Stomach (tissue), 9 donors: Measurements from ENCODE around the gene SLC13A5. TPM values are rescaled to one million over a fixed set of nuclear protein-coding genes. Genes with fewer than 3 reads are reported as not detected.

Experiments used
- DNase-seq, 2 donors: peaks; one replicate each; pipeline versions ENCODE4 v3.0.0 to v3.0.0-alpha.2; 2013 to 2019
- H3K27ac ChIP-seq, 5 donors: fragments of 200-600 bp in 4 of 5; sonication (generic) in 4 of 5; one replicate each; pipeline ENCODE4 v1.5.1; 2013 to 2019; ENCODE audit warnings: mild to moderate bottlenecking in 1 of 5, moderate library complexity in 1 of 5
- H3K27me3 ChIP-seq, 3 donors: fragments of 200-600 bp; sonication (generic); one replicate each; pipeline ENCODE4 v1.5.1; 2017 to 2019; ENCODE audit warnings: mixed run types in 1 of 3
- H3K36me3 ChIP-seq, 4 donors: fragments of 200-600 bp; sonication (generic); 1 replicate in 3 of 4; 2 replicates in 1 of 4; pipeline ENCODE4 v1.5.1; 2016 to 2019
- H3K4me1 ChIP-seq, 4 donors: fragments of 200-600 bp; sonication (generic); one replicate each; pipeline ENCODE4 v1.5.1; 2016 to 2019
- H3K4me3 ChIP-seq, 4 donors: fragments of 200-600 bp; sonication (generic) in 3 of 4; one replicate each; pipeline ENCODE4 v1.5.1; 2016 to 2019; ENCODE audit warnings: mild to moderate bottlenecking in 1 of 4
- H3K9me3 ChIP-seq, 4 donors: fragments of 200-600 bp; sonication (generic); one replicate each; pipeline ENCODE4 v1.5.1; 2016 to 2019
- EP300 ChIP-seq: sonication (generic); formaldehyde crosslinking; IDR thresholded peaks from one replicate; pipeline ENCODE4 v1.6.1; 2017; ENCODE audit warnings: antibody characterized with exemption
- POLR2A ChIP-seq, 4 donors: fragments of 450-650 bp; IDR thresholded peaks; one replicate each; pipeline ENCODE4 v1.6.1; 2016; ENCODE audit warnings: antibody characterized with exemption in 4 of 4, control low read depth in 2 of 4, mild to moderate bottlenecking in 1 of 4, moderate library complexity in 1 of 4
- POLR2AphosphoS5 ChIP-seq, 3 donors: sonication (generic); formaldehyde crosslinking; IDR thresholded peaks; one replicate each; pipeline ENCODE4 v1.6.1; 2016; ENCODE audit warnings: antibody characterized with exemption in 3 of 3
- WGBS, 5 donors: extraction: QIAGEN DNeasy Blood & Tissue Kit in 3 of 5; methylation state at CpG; one replicate each; pipeline versions ENCODE4 v1.1.5 to v1.1.7; 2013 to 2018; 5-methylcytosine and 5-hydroxymethylcytosine counted together
- intact Hi-C: fragments of 100-400 bp; cut with DNase I; formaldehyde crosslinking; loops from one replicate; pipeline ENCODE4 v1.15.1; 2023; ENCODE audit warnings: low total_unique reads
- polyA plus RNA-seq, 3 donors: library from polyadenylated mRNA; stranded (reverse); fragments of 200-250 nt; gene quantifications; one replicate each; pipeline ENCODE4 v1.2.3, GENCODE V29; 2013
- small RNA-seq, 4 donors: library from RNA; depleted of rRNA; stranded (forward); fragments of <200 nt; gene quantifications; one replicate each; pipeline ENCODE3, GENCODE V24; 2016
- total RNA-seq, 5 donors: library from RNA; depleted of rRNA; stranded (reverse); fragments of >200 nt; gene quantifications; one replicate each; pipeline versions ENCODE4 v1.1.0 to v1.2.3, GENCODE V29; 2014 to 2016
- TF ChIP-seq, protein P1 (sequence below), 7 experiments: fragments of 450-650 bp in 4 of 7; fragments of 200-600 bp in 3 of 7; sonication (generic) in 3 of 7; IDR thresholded peaks; one replicate each; pipeline ENCODE4 v1.5.1; 2016 to 2019; ENCODE audit warnings: antibody characterized with exemption in 7 of 7, control low read depth in 2 of 7, mild to moderate bottlenecking in 1 of 7
- donor health status: healthy with polysubstance abuse.
- donor health status: Bipolar disorder and iron deficiency.
- donor health status: healthy.

The SLC13A5 gene
- total and polyA plus RNA-seq, 8 donors: 3.1 TPM; not detected in 7

DNA sequence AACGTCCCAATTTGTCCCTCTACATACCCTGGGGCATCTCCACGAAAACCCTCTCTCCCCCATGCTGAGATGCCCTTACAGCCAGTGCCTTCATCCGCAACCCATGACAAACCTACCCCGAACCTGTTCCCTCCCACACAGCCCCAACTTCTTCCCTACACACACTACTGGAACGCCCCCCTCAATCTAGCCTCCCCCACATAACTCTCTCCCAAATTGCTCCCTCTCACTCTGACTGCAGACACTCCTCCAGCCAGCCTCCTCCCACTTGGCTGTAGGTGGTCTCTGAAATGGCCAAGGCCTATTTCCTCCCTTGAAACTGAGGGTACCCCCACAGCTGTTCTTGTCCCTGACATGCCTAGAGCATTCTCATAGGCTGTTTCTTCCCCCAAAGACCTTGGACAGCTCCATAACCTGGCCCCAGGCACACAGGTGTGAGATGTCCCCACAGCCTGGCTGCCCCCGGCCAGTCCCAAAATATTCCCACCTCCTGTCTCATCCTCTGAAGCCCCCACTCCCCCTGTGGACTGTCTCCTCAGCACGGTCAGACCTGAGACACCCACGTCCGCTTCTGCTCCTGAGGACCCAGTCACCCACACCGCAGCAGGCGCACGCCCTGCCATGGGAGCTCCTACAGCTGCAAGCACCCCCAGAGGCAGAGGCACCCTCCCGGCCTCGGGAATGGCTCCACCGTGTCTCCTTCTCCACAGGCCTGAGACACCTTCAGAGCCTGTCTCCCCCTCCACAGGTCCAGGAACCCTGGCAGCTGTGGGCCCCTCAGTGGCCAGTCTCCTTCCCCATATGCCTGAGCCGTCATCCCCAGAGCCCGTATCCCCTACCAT is 76.3 kb downstream of the SLC13A5 start:
- Histone ChIP-seq H3K36me3 (peaks cover 9 to 34% (median 30%) of the 10 kb centered on the region in 4 donors), H3K4me3 (no peak overlapping the region), H3K27me3 (no peaks in the 10 kb centered on the region), H3K9me3 (no peaks in the 10 kb centered on the region), H3K4me1 (peaks cover 19 to 48% (median 33%) of the 10 kb centered on the region in 4 donors), H3K27ac (no peak overlapping the region)
- 91 to 95% (median 94%) methylated on average over 17 of the region's 17 CpGs for WGBS, 5 donors
- intact Hi-C loops: no loop called here
- DNase-seq: no peak
- TF ChIP-seq POLR2AphosphoS5 (IDR thresholded peaks at IDR 0.05): no peak
- TF ChIP-seq POLR2A (IDR thresholded peaks at IDR 0.05): no peak
- TF ChIP-seq, protein P1, sequence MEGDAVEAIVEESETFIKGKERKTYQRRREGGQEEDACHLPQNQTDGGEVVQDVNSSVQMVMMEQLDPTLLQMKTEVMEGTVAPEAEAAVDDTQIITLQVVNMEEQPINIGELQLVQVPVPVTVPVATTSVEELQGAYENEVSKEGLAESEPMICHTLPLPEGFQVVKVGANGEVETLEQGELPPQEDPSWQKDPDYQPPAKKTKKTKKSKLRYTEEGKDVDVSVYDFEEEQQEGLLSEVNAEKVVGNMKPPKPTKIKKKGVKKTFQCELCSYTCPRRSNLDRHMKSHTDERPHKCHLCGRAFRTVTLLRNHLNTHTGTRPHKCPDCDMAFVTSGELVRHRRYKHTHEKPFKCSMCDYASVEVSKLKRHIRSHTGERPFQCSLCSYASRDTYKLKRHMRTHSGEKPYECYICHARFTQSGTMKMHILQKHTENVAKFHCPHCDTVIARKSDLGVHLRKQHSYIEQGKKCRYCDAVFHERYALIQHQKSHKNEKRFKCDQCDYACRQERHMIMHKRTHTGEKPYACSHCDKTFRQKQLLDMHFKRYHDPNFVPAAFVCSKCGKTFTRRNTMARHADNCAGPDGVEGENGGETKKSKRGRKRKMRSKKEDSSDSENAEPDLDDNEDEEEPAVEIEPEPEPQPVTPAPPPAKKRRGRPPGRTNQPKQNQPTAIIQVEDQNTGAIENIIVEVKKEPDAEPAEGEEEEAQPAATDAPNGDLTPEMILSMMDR (IDR thresholded peaks at IDR 0.05): no peak
- TF ChIP-seq EP300: no peak

DNA sequence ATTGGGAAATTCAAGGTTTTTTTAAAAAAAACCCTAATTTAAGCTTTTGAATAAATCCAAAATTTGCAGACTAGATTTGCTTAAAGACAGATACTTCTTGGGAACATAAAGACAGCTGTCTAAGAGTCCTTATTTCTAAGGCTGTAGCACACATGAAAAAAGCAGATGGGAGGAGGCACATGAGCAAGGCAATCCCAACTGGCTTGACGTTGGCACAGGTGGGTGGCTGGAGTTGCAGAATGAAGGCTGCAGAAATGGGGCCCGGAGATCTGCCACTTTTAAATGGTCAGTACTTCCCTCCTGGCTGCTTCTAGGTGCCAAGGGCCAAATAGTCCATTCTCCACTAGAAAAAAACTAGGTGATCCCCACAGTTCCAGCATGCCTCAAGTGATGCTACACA is 77.1 kb downstream of the SLC13A5 start:
- Histone ChIP-seq H3K27ac (no peak overlapping the region), H3K27me3 (no peaks in the 10 kb centered on the region), H3K4me1 (peaks cover 15 to 46% (median 27%) of the 10 kb centered on the region in 4 donors), H3K36me3 (peaks cover 12 to 41% (median 37%) of the 10 kb centered on the region in 4 donors), H3K4me3 (no peak overlapping the region), H3K9me3 (no peaks in the 10 kb centered on the region)
- 70 to 79% (median 74%) methylated on average over 2 of the region's 2 CpGs for WGBS, 5 donors
- no peak for DNase-seq
- TF ChIP-seq POLR2AphosphoS5 (IDR thresholded peaks at IDR 0.05) (no peak), POLR2A (IDR thresholded peaks at IDR 0.05) (no peak), EP300 (no peak)
- TF ChIP-seq, protein P1 (IDR thresholded peaks at IDR 0.05): no peak
- intact Hi-C loops: no loop called here

Small RNA genes within 50 kb of the gene (small RNA-seq; reads per million reads assigned to genes)
- gene AC004706.2 (0 reads per million in 4 donors), gene MIR4520-1 (0 to 0.15 (median 0) reads per million in 4 donors)

Other genes with a start within 250 kb of the SLC13A5 start
- gene PITPNM3, start 156.8 kb downstream of the SLC13A5 start, total RNA-seq: 10 to 100 TPM in 3 of 5 donors, 1 to 10 TPM in 2; 4.3 to 19.3 (median 13.4) TPM
- 1 to 10 TPM; 1.1 to 4.9 (median 2.4) TPM for gene PITPNM3, start 156.8 kb downstream of the SLC13A5 start, polyA plus RNA-seq
- gene KIAA0753, start 72.7 kb downstream of the SLC13A5 start, total RNA-seq: 100 to 1,000 TPM in 1 of 5 donors, 10 to 100 TPM in 4; 15.4 to 138 (median 35.4) TPM
- 1 to 10 TPM; 3.8 to 7.1 (median 4.9) TPM for gene KIAA0753, start 72.7 kb downstream of the SLC13A5 start, polyA plus RNA-seq
- gene TXNDC17, start 72.3 kb downstream of the SLC13A5 start, total RNA-seq: 100 to 1,000 TPM in 2 of 5 donors, 10 to 100 TPM in 2, not detected in 1; 28.7 to 169 (median 124) TPM
- gene TXNDC17, start 72.3 kb downstream of the SLC13A5 start, polyA plus RNA-seq: 100 to 1,000 TPM; 250 to 375 (median 326) TPM
- gene MED31, start 61.8 kb downstream of the SLC13A5 start, total RNA-seq: 10 to 100 TPM in 2 of 5 donors, 1 to 10 TPM in 2, not detected in 1; 1.4 to 14.0 (median 8.1) TPM
- gene MED31, start 61.8 kb downstream of the SLC13A5 start, polyA plus RNA-seq: 10 to 100 TPM; 12.5 to 28.4 (median 16.4) TPM
- gene C17orf100, start 61.6 kb downstream of the SLC13A5 start, total RNA-seq: 10 to 100 TPM in 1 of 5 donors, 1 to 10 TPM in 1, under 1 TPM in 1, not detected in 2; 0.55 to 14.2 (median 1.9) TPM
- gene C17orf100, start 61.6 kb downstream of the SLC13A5 start, polyA plus RNA-seq: 1 to 10 TPM; 1.7 to 3.3 (median 1.7) TPM
- gene XAF1, start 42.7 kb upstream of the SLC13A5 start, total RNA-seq: 100 to 1,000 TPM in 1 of 5 donors, 10 to 100 TPM in 3, 1 to 10 TPM in 1; 7.2 to 116 (median 32.5) TPM
- gene XAF1, start 42.7 kb upstream of the SLC13A5 start, polyA plus RNA-seq: 10 to 100 TPM in 2 of 3 donors, 1 to 10 TPM in 1; 7.9 to 33.7 (median 11.5) TPM
- gene FBXO39, start 62.8 kb upstream of the SLC13A5 start, total RNA-seq: under 1 TPM in 1 of 5 donors, not detected in 4; 0.73 TPM
- gene FBXO39, start 62.8 kb upstream of the SLC13A5 start, polyA plus RNA-seq: 1 to 10 TPM in 1 of 3 donors, under 1 TPM in 1, not detected in 1; 0.25 to 1.3 TPM
- gene TEKT1, start 118.4 kb upstream of the SLC13A5 start, total RNA-seq: 1 to 10 TPM in 1 of 5 donors, under 1 TPM in 1, not detected in 3; 0.55 to 2.2 TPM
- not detected for gene TEKT1, start 118.4 kb upstream of the SLC13A5 start, polyA plus RNA-seq